Measurements from ENCODE around the gene RBM43. TPM values are rescaled to one million over a fixed set of nuclear protein-coding genes. Genes with fewer than 3 reads are reported as not detected.
A peak's percentile ranks its signal among the peaks of the same experiment; 100 is the strongest.

RBM43 gene
- total RNA-seq, 1 donor from 2014 or later, result 2.9 TPM

- Mint-ChIP-seq H3K36me3 (ENCODE audit: low read depth) (peaks cover 14% of the 10 kb centered on the region), H3K27ac (peak overlapping the region; percentile 98), H3K4me3 (peak overlapping the region; percentile 88), H3K9me3 (no peaks in the 10 kb centered on the region), H3K4me1 (ENCODE audit: low read depth) (peaks cover 44% of the 10 kb centered on the region), H3K27me3 (ENCODE audit: insufficient read depth) (peaks cover 8% of the 10 kb centered on the region)
- intact Hi-C loops (cut with micrococcal nuclease), result loop anchor here (1.0 to 5.0 kb wide), 7 partner anchors 29 to 1703 kb away; partner anchors contain the start of genes ARL5A, ARL6IP6, MMADHC and PRPF40A
- no peak for DNase-seq (ENCODE audit: low spot score)
These were observed 28.6 kb upstream of the RBM43 start for GRCh38 chr2:151289972-151290866.

- peaks cover 17% of the 10 kb centered on the region for H3K36me3 Mint-ChIP-seq (ENCODE audit: low read depth)
- no peaks in the 10 kb centered on the region for H3K9me3 Mint-ChIP-seq
- H3K4me1 Mint-ChIP-seq (ENCODE audit: low read depth), result peaks cover 44% of the 10 kb centered on the region
- H3K27ac Mint-ChIP-seq, result peak overlapping the region; percentile 91
- H3K27me3 Mint-ChIP-seq (ENCODE audit: insufficient read depth), result peaks cover 4% of the 10 kb centered on the region
- intact Hi-C loops (cut with micrococcal nuclease), result loop anchor here (2.0 to 5.0 kb wide), 3 partner anchors 541 to 1700 kb away; partner anchors contain the start of genes ARL5A, ARL6IP6, MMADHC and PRPF40A
- peak overlapping the region; percentile 88 for H3K4me3 Mint-ChIP-seq
- no peak for DNase-seq (ENCODE audit: low spot score)
These were observed 26.0 kb upstream of the RBM43 start for GRCh38 chr2:151287513-151288250.

GRCh38 chr2:151282401-151282800 is 20.7 kb upstream of the RBM43 start:
- Mint-ChIP-seq H3K4me1 (ENCODE audit: low read depth) (peaks cover 19% of the 10 kb centered on the region), H3K9me3 (no peaks in the 10 kb centered on the region), H3K27ac (no peak overlapping the region), H3K27me3 (ENCODE audit: insufficient read depth) (no peaks in the 10 kb centered on the region), H3K4me3 (no peak overlapping the region), H3K36me3 (ENCODE audit: low read depth) (peaks cover 33% of the 10 kb centered on the region)
- DNase-seq (ENCODE audit: low spot score), result no peak
- intact Hi-C loops (cut with micrococcal nuclease), result no loop called here

GRCh38 chr2:151280271-151280670 is 18.6 kb upstream of the RBM43 start:
- Mint-ChIP-seq H3K27me3 (ENCODE audit: insufficient read depth) (no peaks in the 10 kb centered on the region), H3K36me3 (ENCODE audit: low read depth) (peaks cover 40% of the 10 kb centered on the region), H3K4me3 (no peak overlapping the region), H3K4me1 (ENCODE audit: low read depth) (no peaks in the 10 kb centered on the region), H3K27ac (no peak overlapping the region), H3K9me3 (no peaks in the 10 kb centered on the region)
- intact Hi-C loops (cut with micrococcal nuclease), result no loop called here
- DNase-seq (ENCODE audit: low spot score), result no peak

GRCh38 chr2:151278487-151278886 is 16.8 kb upstream of the RBM43 start:
- H3K4me3 Mint-ChIP-seq, result no peak overlapping the region
- peaks cover 44% of the 10 kb centered on the region for H3K36me3 Mint-ChIP-seq (ENCODE audit: low read depth)
- H3K27ac Mint-ChIP-seq, result no peak overlapping the region
- no peaks in the 10 kb centered on the region for H3K27me3 Mint-ChIP-seq (ENCODE audit: insufficient read depth)
- intact Hi-C loops (cut with micrococcal nuclease), result no loop called here
- no peaks in the 10 kb centered on the region for H3K9me3 Mint-ChIP-seq
- DNase-seq (ENCODE audit: low spot score), result no peak
- H3K4me1 Mint-ChIP-seq (ENCODE audit: low read depth), result no peaks in the 10 kb centered on the region

- intact Hi-C loops (cut with micrococcal nuclease), result no loop called here
- no peak for DNase-seq (ENCODE audit: low spot score)
- no peak overlapping the region for H3K4me3 Mint-ChIP-seq
- H3K4me1 Mint-ChIP-seq (ENCODE audit: low read depth), result peaks cover 9% of the 10 kb centered on the region
- peaks cover 50% of the 10 kb centered on the region for H3K36me3 Mint-ChIP-seq (ENCODE audit: low read depth)
- no peak overlapping the region for H3K27ac Mint-ChIP-seq
- no peaks in the 10 kb centered on the region for H3K9me3 Mint-ChIP-seq
- no peaks in the 10 kb centered on the region for H3K27me3 Mint-ChIP-seq (ENCODE audit: insufficient read depth)
These were observed 15.4 kb upstream of the RBM43 start for GRCh38 chr2:151277067-151277466.

GRCh38 chr2:151275291-151275690 is 13.6 kb upstream of the RBM43 start:
- H3K27ac Mint-ChIP-seq, result no peak overlapping the region
- no peak for DNase-seq (ENCODE audit: low spot score)
- peaks cover 16% of the 10 kb centered on the region for H3K4me1 Mint-ChIP-seq (ENCODE audit: low read depth)
- no peaks in the 10 kb centered on the region for H3K9me3 Mint-ChIP-seq
- peaks cover 52% of the 10 kb centered on the region for H3K36me3 Mint-ChIP-seq (ENCODE audit: low read depth)
- intact Hi-C loops (cut with micrococcal nuclease), result no loop called here
- H3K27me3 Mint-ChIP-seq (ENCODE audit: insufficient read depth), result no peaks in the 10 kb centered on the region
- H3K4me3 Mint-ChIP-seq, result no peak overlapping the region

- Mint-ChIP-seq H3K4me3 (no peak overlapping the region), H3K27me3 (ENCODE audit: insufficient read depth) (no peaks in the 10 kb centered on the region), H3K36me3 (ENCODE audit: low read depth) (peaks cover 53% of the 10 kb centered on the region), H3K27ac (no peak overlapping the region), H3K4me1 (ENCODE audit: low read depth) (peaks cover 23% of the 10 kb centered on the region), H3K9me3 (no peaks in the 10 kb centered on the region)
- no peak for DNase-seq (ENCODE audit: low spot score)
- intact Hi-C loops (cut with micrococcal nuclease), result no loop called here
These were observed 10.2 kb upstream of the RBM43 start for GRCh38 chr2:151271824-151272223.

- Mint-ChIP-seq H3K27ac (no peak overlapping the region), H3K36me3 (ENCODE audit: low read depth) (peaks cover 43% of the 10 kb centered on the region), H3K27me3 (ENCODE audit: insufficient read depth) (no peaks in the 10 kb centered on the region), H3K4me3 (no peak overlapping the region), H3K4me1 (ENCODE audit: low read depth) (peaks cover 25% of the 10 kb centered on the region), H3K9me3 (no peaks in the 10 kb centered on the region)
- DNase-seq (ENCODE audit: low spot score), result no peak
- intact Hi-C loops (cut with micrococcal nuclease), result loop anchor here (10.0 kb wide), 1 partner anchor 555 kb away; the partner anchor contains the start of gene ARL5A
These were observed 8.3 kb upstream of the RBM43 start for GRCh38 chr2:151269798-151270568.

GRCh38 chr2:151268085-151268484 is 6.4 kb upstream of the RBM43 start:
- intact Hi-C loops (cut with micrococcal nuclease), result loop anchor here (10.0 kb wide), 1 partner anchor 557 kb away; the partner anchor contains the start of gene ARL5A
- peaks cover 25% of the 10 kb centered on the region for H3K4me1 Mint-ChIP-seq (ENCODE audit: low read depth)
- H3K36me3 Mint-ChIP-seq (ENCODE audit: low read depth), result peaks cover 37% of the 10 kb centered on the region
- DNase-seq (ENCODE audit: low spot score), result no peak
- H3K9me3 Mint-ChIP-seq, result no peaks in the 10 kb centered on the region
- H3K4me3 Mint-ChIP-seq, result no peak overlapping the region
- no peaks in the 10 kb centered on the region for H3K27me3 Mint-ChIP-seq (ENCODE audit: insufficient read depth)
- H3K27ac Mint-ChIP-seq, result no peak overlapping the region

GRCh38 chr2:151267537-151267936 is 5.9 kb upstream of the RBM43 start:
- intact Hi-C loops (cut with micrococcal nuclease), result loop anchor here (10.0 kb wide), 1 partner anchor 557 kb away; the partner anchor contains the start of gene ARL5A
- Mint-ChIP-seq H3K27me3 (ENCODE audit: insufficient read depth) (no peaks in the 10 kb centered on the region), H3K36me3 (ENCODE audit: low read depth) (peaks cover 33% of the 10 kb centered on the region), H3K9me3 (no peaks in the 10 kb centered on the region), H3K4me3 (no peak overlapping the region), H3K27ac (no peak overlapping the region), H3K4me1 (ENCODE audit: low read depth) (peaks cover 21% of the 10 kb centered on the region)
- DNase-seq (ENCODE audit: low spot score), result no peak

- Mint-ChIP-seq H3K4me1 (ENCODE audit: low read depth) (peaks cover 23% of the 10 kb centered on the region), H3K27me3 (ENCODE audit: insufficient read depth) (no peaks in the 10 kb centered on the region), H3K27ac (no peak overlapping the region), H3K9me3 (no peaks in the 10 kb centered on the region), H3K36me3 (ENCODE audit: low read depth) (peaks cover 28% of the 10 kb centered on the region), H3K4me3 (no peak overlapping the region)
- DNase-seq (ENCODE audit: low spot score), result no peak
- intact Hi-C loops (cut with micrococcal nuclease), result loop anchor here (10.0 kb wide), 1 partner anchor 559 kb away; the partner anchor contains the start of gene ARL5A
These were observed 4.3 kb upstream of the RBM43 start for GRCh38 chr2:151265991-151266390.

Measured in activated T-helper 1 cell treated with anti-CD3 and anti-CD28 coated beads, Interleukin-12 subunit alpha, Interleukin-12 subunit beta, Interleukin-2, Interleukin-4 antibody, amounts not matched to agents 30 ng/mL and 10 ng/mL and 1 ng/mL, durations not matched to agents 14 hours and 24 hours and 36 hours (primary cell).